ENCODE measurements around the gene EYS. TPM values are rescaled to one million over a fixed set of nuclear protein-coding genes. Genes with fewer than 3 reads are reported as not detected.
A peak's percentile ranks its signal among the peaks of the same experiment; 100 is the strongest.

Gene EYS
- total and polyA plus RNA-seq, 2 of the 13 experiments (the other 11 are each of a cell fraction or from before 2014, with no cell fraction given) = 0.04 to 0.07 TPM

DNA sequence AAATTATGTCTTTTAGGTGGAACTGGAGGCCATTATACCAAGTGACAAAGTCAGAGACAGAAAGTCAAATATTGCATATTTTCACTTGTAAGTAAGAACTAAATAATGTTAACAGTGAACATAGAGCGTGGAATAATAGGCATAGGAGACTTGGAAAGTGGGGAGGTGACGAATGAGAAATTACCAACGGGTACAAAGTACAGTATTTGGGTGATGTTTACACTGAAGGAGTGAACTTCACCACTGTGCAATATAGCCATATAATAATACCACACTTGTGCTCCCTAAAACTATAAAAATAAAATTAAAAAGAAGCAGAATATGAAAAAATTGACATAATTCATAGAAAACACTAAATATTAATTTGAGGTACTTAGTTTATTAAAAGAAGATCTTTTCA lies 14.9 kb downstream of the EYS start:
- FAIRE-seq = no peak
- Histone ChIP-seq H3K9me3 (ENCODE audit: low read length) (no peaks in the 10 kb centered on the region), H3K4me2 (ENCODE audit: low read depth, low read length) (no peak overlapping the region), H3K9ac (ENCODE audit: insufficient read depth, low read depth, low read length) (no peak overlapping the region), H3K36me3 (replicated peaks in 1 of 2; ENCODE audit: control insufficient read depth in 1 of 2, insufficient read depth in 2 of 2, low read length in 2 of 2) (no peaks in the 10 kb centered on the region), H3K4me1 (ENCODE audit: insufficient read depth, low read length) (no peaks in the 10 kb centered on the region), H3K27me3 (ENCODE audit: control insufficient read depth in 1 of 2, insufficient read depth in 2 of 2, low read length in 2 of 2) (no peaks in the 10 kb centered on the region), H3K4me3 (replicated peaks in 1 of 3; ENCODE audit: insufficient read depth in 1 of 3, low read depth in 2 of 3, low read length in 3 of 3) (no peak overlapping the region), H3K27ac (ENCODE audit: extremely low read length, insufficient read depth, low read length) (no peak overlapping the region), H2AFZ (ENCODE audit: low read length) (no peak overlapping the region), H3K79me2 (ENCODE audit: insufficient read depth, low read length) (no peaks in the 10 kb centered on the region), H4K20me1 (ENCODE audit: insufficient read depth, low read length) (no peaks in the 10 kb centered on the region)
- DNase-seq (ENCODE audit: low spot score) = no peak
- no TSS peak for BruUV-seq (replicated peaks)
- ATAC-seq = no peak
- TF ChIP-seq ZSCAN29 (CRISPR knock-in tag; conservative IDR thresholded peaks at IDR 0.05) (no peak), ZNF446 (CRISPR knock-in tag; IDR thresholded peaks at IDR 0.05) (no peak), ZNF510 (CRISPR knock-in tag; IDR thresholded peaks at IDR 0.05; ENCODE audit: low read depth) (no peak)
- in situ Hi-C loops (cut with HindIII; ENCODE audit: extremely low pct_ligation_motif_present, low pct_unique_long_range_greater_than_20kb) = no loop called here
- CTCF ChIA-PET (ENCODE audit: low intra/inter-chr PET ratio, low total read pairs) = no interaction called here
- WGBS (ENCODE audit: low lambda C conversion rate) = 1% methylated on average over 3 of the region's 3 CpGs
- intact Hi-C loops (cut with micrococcal nuclease; ENCODE audit: unreplicated experiment) = no loop called here
- POLR2A ChIA-PET = no interaction called here

- TF ChIP-seq XBP1 (CRISPR knock-in tag; IDR thresholded peaks at IDR 0.05) = no peak
- no peak for TF ChIP-seq NCOR1 (IDR thresholded peaks at IDR 0.05; ENCODE audit: borderline replicate concordance, low read length)
- TF ChIP-seq MAFK (conservative IDR thresholded peaks at IDR 0.05 in 1 of 2, IDR thresholded peaks at IDR 0.05 in 1 of 2; ENCODE audit: low read length in 2 of 2) = peak; percentile 63 to 83; a peak in 3 of 4 replicates
- TF ChIP-seq MAFF (IDR thresholded peaks at IDR 0.05; ENCODE audit: low read depth, low read length) = peak; percentile 72; the same call in 1 of the 2 replicates
- TF ChIP-seq, protein P1, sequence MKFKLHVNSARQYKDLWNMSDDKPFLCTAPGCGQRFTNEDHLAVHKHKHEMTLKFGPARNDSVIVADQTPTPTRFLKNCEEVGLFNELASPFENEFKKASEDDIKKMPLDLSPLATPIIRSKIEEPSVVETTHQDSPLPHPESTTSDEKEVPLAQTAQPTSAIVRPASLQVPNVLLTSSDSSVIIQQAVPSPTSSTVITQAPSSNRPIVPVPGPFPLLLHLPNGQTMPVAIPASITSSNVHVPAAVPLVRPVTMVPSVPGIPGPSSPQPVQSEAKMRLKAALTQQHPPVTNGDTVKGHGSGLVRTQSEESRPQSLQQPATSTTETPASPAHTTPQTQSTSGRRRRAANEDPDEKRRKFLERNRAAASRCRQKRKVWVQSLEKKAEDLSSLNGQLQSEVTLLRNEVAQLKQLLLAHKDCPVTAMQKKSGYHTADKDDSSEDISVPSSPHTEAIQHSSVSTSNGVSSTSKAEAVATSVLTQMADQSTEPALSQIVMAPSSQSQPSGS (CRISPR knock-in tag; IDR thresholded peaks at IDR 0.05) = no peak
- BruUV-seq (replicated peaks) = no TSS peak
- H3K27me3 ChIP-seq (ENCODE audit: control insufficient read depth in 1 of 2, insufficient read depth in 2 of 2, low read length in 2 of 2) = no peaks in the 10 kb centered on the region
- ChIA-PET CTCF (ENCODE audit: low intra/inter-chr PET ratio, low total read pairs) (no interaction called here), POLR2A (no interaction called here)
- no peak for FAIRE-seq
- intact Hi-C loops (cut with micrococcal nuclease; ENCODE audit: unreplicated experiment) (no loop called here), in situ Hi-C loops (cut with HindIII; ENCODE audit: extremely low pct_ligation_motif_present, low pct_unique_long_range_greater_than_20kb) (no loop called here)
- no peak overlapping the region for H3K4me2 ChIP-seq (ENCODE audit: low read depth, low read length)
- H4K20me1 ChIP-seq (ENCODE audit: insufficient read depth, low read length) = no peaks in the 10 kb centered on the region
- no peak overlapping the region for H3K9ac ChIP-seq (ENCODE audit: insufficient read depth, low read depth, low read length)
- ATAC-seq = no peak
- H3K9me3 ChIP-seq (ENCODE audit: low read length) = no peaks in the 10 kb centered on the region
- DNase-seq (ENCODE audit: low spot score) = no peak
- H3K27ac ChIP-seq (ENCODE audit: extremely low read length, insufficient read depth, low read length) = no peak overlapping the region
- H3K79me2 ChIP-seq (ENCODE audit: insufficient read depth, low read length) = no peaks in the 10 kb centered on the region
- no peaks in the 10 kb centered on the region for H3K4me1 ChIP-seq (ENCODE audit: insufficient read depth, low read length)
- no peak overlapping the region for H2AFZ ChIP-seq (ENCODE audit: low read length)
- H3K36me3 ChIP-seq (replicated peaks in 1 of 2; ENCODE audit: control insufficient read depth in 1 of 2, insufficient read depth in 2 of 2, low read length in 2 of 2) = no peaks in the 10 kb centered on the region
- no peak overlapping the region for H3K4me3 ChIP-seq (replicated peaks in 1 of 3; ENCODE audit: insufficient read depth in 1 of 3, low read depth in 2 of 3, low read length in 3 of 3)
Measured at GRCh38 chr6:65680232-65680631, 26.8 kb downstream of the EYS start.

All from HepG2 (cell line).